GM23248 (cell line): ENCODE data around the gene PTPRT.

Experiments
- EZH2 ChIP-seq: fragments of 200-600 bp; sonication (generic); IDR thresholded peaks from 2 replicates; pipeline ENCODE4 v1.6.1; 2018; ENCODE audit warnings: antibody characterized with exemption, mild to moderate bottlenecking; ENCODE audit not compliant: insufficient read depth, poor library complexity, severe bottlenecking
- EZH2phosphoT487 ChIP-seq: fragments of 200-600 bp; sonication (generic); IDR thresholded peaks from 2 replicates; pipeline ENCODE4 v1.6.1; 2018; ENCODE audit warnings: antibody characterized with exemption, moderate library complexity, mild to moderate bottlenecking, low read depth; ENCODE audit not compliant: insufficient read depth

DNA sequence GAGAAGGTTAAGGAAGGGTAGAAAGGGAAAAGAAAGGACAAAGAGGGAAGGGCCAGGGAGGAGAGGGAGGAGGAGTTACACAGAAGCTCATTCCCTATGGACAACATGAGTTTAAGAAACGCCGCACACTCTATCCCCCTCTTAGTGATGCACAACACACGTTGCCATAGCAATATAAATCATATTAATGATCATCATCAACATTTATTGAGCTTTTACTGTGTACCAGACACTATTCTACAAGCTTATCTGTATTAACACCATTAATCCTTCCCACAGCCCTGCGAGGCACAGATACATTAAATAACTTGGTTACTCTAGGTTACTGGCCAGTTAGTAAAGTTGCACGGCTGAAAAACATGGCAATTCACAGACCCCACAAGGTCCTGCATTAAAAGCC, 234.8 kb downstream of the PTPRT start:
- TF ChIP-seq EZH2 (no peak), EZH2phosphoT487 (no peak)
